Endothelial cell of umbilical vein (primary cell): ENCODE measurements around the gene CILP2.

ENCODE experiments used
- FOS ChIP-seq: IDR thresholded peaks from 2 replicates; pipeline ENCODE4 v1.6.1; 2011; ENCODE audit warnings: mild to moderate bottlenecking, low read length, moderate library complexity, borderline replicate concordance; ENCODE audit not compliant: insufficient read depth
- MAX ChIP-seq: IDR thresholded peaks from 2 replicates; pipeline ENCODE4 v1.6.1; 2011; ENCODE audit not compliant: insufficient read depth, insufficient read length
- MYC ChIP-seq: IDR thresholded peaks from one replicate; pipeline ENCODE4 v1.6.1; 2011; ENCODE audit warnings: mild to moderate bottlenecking, low read depth, low read length
- POLR2A ChIP-seq: IDR thresholded peaks from 2 replicates; pipeline ENCODE4 v1.6.1; 2012; ENCODE audit warnings: low read depth, mild to moderate bottlenecking, control low read depth, low read length
- POLR2AphosphoS5 ChIP-seq: IDR thresholded peaks from 2 replicates; pipeline ENCODE4 v1.6.1; 2012; ENCODE audit warnings: low read depth, mild to moderate bottlenecking, control low read depth, low read length, moderate library complexity; ENCODE audit not compliant: insufficient read depth
- TF ChIP-seq, protein P1 (sequence below), 2 donors: IDR thresholded peaks; 1 replicate in 1 of 2; 2 replicates in 1 of 2; pipeline ENCODE4 v1.5.1; 2011; ENCODE audit warnings: low read length in 2 of 2, mild to moderate bottlenecking in 2 of 2, moderate library complexity in 2 of 2, control low read depth in 1 of 2, inconsistent platforms in 1 of 2, low read depth in 1 of 2; ENCODE audit not compliant: insufficient read depth in 1 of 2; ENCODE audit errors: extremely low read depth in 1 of 2

DNA sequence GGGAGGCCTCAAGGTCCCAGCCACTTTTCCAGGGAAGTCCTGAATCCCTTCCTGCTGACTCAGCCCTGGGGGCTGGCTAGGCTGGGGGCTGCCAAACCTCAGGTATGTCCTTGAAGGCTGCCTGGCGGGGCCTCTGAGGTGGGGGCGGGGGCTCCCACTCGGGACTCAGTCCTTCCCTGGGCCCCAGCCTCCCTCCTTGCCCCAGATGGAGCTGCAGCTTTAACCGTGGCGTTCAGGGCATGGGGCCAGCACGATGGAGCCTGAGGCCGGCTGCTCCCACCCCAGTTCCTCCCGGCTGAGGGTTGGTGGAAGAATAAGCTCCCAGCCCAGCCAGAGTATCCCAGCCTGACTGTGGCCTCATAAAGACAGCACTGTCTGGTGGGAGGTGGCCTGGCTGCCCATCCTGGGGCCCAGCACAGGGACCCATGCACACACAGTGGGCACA lies 12.4 kb downstream of the CILP2 start:
- TF ChIP-seq, protein P1, sequence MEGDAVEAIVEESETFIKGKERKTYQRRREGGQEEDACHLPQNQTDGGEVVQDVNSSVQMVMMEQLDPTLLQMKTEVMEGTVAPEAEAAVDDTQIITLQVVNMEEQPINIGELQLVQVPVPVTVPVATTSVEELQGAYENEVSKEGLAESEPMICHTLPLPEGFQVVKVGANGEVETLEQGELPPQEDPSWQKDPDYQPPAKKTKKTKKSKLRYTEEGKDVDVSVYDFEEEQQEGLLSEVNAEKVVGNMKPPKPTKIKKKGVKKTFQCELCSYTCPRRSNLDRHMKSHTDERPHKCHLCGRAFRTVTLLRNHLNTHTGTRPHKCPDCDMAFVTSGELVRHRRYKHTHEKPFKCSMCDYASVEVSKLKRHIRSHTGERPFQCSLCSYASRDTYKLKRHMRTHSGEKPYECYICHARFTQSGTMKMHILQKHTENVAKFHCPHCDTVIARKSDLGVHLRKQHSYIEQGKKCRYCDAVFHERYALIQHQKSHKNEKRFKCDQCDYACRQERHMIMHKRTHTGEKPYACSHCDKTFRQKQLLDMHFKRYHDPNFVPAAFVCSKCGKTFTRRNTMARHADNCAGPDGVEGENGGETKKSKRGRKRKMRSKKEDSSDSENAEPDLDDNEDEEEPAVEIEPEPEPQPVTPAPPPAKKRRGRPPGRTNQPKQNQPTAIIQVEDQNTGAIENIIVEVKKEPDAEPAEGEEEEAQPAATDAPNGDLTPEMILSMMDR (IDR thresholded peaks at IDR 0.05; ENCODE audit: extremely low read depth in 1 of 2, insufficient read depth in 1 of 2, low read depth in 1 of 2, low read length in 2 of 2) = no peak
- TF ChIP-seq MAX (no peak), FOS (no peak), POLR2AphosphoS5 (no peak), POLR2A (no peak), MYC (no peak)
